GM18517 (cell line): ENCODE results near the gene ZGLP1.

Experiments used
- ATAC-seq: cut with Tn5 transposase; IDR thresholded peaks from one replicate; pipeline ENCODE4 v1.9.1; 2021; ENCODE audit warnings: mild to moderate bottlenecking, moderate library complexity; ENCODE audit not compliant: unreplicated experiment

Gene ZGLP1

DNA sequence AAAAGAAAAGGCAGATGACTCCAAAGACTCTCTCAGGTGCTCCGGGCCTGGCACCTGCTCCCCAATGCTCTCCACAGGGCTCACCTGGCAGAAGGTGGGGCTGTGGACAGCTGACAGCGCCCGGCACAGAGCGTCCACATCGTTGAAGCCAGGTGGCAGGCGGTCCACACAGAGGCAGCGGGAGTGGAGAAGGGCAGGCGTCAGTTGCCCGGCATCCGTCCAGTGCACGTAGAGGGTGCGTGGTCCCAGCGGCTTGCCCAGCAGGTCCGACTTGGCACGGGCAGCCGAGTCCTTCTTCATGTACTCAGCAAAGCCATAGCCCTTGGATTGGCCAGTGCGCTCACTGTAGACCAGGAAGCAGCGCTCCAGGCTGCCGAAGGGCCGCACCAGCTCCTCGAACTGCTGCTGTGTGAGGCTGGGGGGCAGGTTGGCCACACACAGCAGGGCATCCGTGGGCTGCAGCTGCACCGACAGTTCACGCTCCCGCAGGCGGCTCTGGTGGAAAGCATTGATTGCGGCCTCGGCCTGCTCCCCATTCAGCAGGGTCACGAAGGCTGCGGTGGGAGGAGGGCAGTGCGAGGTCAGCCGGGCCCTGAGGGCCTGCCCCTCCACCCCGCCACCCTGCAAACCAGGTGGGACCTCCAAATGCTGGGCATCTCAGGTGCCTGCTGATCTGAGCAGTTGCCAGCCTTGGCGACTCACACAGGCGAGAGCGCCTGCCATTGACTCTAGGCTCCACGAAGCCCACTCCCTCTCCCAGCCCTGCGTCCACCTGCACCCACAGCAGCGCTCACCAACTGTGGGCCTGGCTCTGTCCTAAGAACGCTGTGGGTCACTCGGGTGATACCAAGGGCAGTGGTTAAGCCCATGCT, 19.2 kb upstream of the ZGLP1 start:
- no peak for ATAC-seq

DNA sequence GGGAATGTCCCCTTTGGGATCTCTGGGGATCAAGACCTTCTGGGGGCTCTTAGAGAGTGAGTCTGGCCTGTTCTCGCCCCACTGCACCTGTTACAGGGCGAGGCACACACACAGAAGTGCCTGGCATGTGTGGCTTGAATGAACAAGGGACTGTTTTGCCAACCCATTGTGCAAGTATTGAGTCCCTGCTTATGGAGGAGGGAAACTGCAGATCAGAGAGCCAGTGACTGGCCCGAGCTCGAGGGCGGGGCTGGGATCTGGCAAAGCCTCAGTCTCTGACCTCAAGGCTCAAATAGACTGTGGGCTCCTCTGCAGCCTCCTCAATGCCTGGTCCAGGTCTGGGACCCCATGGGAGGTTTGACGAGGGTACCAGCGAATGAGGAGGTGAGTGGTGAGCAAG, 18.2 kb upstream of the ZGLP1 start:
- ATAC-seq, result no peak

- no peak for ATAC-seq
Observed at GRCh38 chr19:10325732-10326131, 16.1 kb upstream of the ZGLP1 start.

GRCh38 chr19:10321874-10322835, 12.5 kb upstream of the ZGLP1 start:
- no peak for ATAC-seq

DNA sequence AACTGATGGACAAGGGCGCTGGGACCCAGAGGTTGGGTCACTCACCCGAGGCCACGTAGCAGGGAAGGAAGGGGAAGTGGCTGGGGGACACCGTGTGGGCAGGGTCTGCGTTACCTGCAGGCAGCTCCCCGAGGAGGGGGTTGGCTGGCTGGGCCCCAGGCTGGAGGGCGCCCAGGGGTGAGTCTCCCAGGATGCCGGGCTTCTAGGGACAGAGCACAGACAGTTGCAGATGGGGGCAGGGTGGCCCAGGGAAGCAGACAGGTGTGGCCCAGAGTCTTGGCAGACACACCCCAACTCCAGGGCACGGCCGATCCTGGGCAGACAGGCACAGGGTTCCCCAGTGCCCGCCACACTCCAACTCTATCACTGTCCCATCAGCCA, 11.8 kb upstream of the ZGLP1 start:
- ATAC-seq, result no peak

DNA sequence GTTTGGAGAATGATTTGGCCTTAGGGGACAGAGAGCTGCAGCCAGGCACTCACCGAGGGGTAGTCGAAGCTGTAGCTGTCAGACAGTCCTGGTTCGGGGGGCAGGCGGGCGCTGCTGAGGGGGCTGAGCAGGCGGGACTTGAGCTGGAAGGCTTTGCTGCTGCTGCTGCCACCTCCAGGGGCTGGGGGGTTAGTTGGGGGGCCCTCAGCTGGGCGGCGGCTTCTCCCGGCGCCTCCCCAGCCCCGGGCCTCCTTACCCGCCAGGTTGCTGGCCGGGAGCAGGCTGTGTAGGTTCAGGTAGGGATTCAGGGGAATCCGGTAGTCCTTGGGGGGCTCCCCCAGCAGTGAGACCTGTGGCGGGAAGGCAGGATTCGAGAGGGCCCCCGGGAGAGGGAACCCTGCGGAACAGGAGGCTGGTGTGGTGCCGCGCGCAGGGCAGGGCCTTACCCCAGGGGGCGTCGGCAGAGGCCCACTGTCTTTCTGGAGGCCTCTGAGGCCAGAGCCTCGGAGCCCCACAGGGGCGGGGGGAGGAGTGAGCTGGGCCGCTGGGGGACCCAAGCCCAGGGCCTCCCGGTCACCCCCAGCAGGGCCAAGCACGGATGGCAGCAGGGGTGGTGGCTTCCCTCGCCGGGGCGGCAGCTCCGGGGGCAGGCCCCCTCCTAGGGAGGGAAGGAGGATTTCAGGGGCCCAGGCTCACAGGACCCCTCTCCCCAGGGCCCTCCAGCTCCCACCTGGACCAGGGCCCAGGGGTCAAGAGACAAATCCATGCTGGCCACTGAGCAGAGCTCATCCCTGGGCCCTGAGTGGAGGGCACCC, 11.2 kb upstream of the ZGLP1 start:
- no peak for ATAC-seq

GRCh38 chr19:10318807-10319682, 9.4 kb upstream of the ZGLP1 start:
- no peak for ATAC-seq

GRCh38 chr19:10317857-10318462, 8.3 kb upstream of the ZGLP1 start:
- ATAC-seq, result no peak

GRCh38 chr19:10317045-10317856, 7.6 kb upstream of the ZGLP1 start:
- ATAC-seq, result no peak

DNA sequence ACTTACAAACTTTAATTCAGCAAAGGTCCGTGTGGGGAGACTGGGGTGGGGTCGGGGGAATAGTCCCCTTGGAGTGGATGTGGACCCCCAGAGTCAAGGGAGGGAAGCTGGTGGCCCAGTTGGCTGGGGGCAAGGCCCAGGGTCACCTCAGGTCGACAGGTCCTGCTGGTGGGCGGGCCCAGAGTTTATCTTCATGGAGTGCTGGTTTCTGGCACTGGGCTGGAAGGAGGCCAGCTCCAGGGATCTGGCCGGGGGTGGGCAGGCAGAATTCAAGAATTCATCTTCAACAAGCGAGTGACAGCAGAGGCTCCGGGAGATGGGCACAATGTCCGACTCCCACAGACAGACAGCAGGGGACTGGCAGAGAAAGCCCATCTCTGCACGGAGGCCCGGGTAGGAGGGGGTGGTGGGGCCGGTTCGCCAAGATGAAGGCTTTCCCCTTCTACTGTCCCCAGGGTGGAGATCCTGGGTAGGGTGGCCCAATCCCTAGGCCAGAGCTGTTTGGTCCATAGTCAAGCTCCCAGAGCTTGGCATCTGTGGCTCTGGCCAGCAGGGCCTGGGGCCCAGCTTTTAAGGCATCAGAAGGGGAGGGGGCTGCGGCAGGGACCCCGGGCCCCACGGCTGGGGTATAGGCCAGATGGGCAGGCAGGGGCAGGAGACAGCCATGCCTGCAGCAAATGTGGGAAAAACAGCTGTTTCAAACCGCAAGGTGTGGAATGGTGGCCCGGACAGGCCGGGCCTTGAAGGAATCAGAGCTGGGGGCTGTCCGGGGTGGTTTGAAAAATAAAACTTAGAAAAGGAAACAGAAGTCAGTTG, 6.8 kb upstream of the ZGLP1 start:
- no peak for ATAC-seq

DNA sequence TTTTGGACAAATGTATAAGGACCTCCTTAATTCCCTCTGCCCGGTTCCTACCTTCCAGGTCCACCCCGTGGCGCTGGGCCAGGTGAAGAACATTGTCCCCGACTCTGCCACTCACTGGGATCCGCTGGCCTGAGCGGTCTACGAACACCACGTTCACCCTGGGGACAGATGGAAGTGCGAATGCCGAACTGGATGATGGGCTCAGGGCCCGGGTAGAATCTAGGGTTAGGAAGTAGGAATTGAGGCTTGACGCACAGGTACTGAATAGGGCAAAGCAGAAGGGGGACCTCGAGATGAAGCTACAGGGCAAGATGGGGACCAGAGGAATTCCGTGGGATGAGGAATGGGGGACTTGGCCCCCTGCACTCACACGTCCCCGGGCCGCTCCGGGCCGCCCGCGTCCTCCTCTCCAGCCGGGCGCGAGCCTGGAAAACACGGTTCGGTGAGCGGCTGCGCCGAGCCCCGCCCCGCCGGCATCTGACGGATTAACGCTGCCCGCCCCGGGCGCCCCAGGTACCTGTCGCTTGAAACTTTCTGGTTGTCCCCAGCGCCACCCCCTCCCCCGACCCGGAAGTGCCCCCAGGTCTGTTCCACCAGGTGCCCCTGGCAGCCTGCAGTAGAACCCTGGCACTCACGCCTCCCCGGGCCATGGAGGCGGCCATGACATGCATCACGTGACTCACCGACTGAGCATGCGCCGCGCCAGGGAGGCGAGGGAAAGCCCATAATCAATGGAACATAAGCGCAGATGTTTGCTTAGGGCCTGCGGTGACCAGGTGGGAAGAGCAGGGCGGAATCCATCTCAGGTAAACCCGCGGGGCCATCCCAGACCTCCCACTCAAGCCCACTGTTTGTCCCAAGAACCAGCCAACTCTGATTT, 6.0 kb upstream of the ZGLP1 start, which contains the start of gene FDX2:
TSS of gene FDX2 (minus strand) at position 681 of the 880 bp plus-strand sequence. CDS start at position 662, 19 bp downstream.
- ATAC-seq, result no peak

GRCh38 chr19:10306327-10306726, 3.3 kb downstream of the ZGLP1 start:
- no peak for ATAC-seq

DNA sequence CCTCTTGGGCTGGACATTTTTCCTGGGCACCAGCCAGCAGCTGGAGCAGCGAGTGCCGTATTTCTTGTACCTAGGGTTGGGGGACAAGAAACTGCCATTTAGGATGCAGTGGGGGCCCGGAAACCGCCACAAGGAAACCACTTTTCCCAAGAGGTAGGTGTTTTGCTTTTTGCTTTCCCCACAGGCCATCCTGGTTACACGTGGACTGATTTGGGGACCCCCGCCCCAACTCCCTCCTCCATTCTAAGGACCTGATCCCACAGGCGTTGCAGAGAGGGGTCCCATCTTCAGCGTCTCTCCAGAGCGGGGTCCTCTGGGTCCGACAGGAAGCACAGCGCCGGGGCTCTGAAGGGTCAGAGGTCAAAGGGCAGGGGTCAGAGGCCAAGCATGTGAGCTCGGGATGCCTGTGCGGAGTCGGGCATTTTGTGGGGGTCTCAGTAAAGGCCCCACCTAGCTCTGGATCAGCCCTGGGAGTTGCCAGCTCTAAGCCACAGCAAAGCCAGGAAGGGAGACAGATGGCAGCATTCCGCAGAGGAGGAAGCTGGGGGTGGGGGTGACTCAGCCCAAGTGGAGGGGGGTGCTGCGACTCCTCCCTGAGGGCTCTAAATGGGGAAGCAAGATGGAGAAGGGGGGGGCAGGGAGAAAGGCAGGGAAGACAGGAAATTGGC, 4.3 kb downstream of the ZGLP1 start:
- ATAC-seq, result no peak

DNA sequence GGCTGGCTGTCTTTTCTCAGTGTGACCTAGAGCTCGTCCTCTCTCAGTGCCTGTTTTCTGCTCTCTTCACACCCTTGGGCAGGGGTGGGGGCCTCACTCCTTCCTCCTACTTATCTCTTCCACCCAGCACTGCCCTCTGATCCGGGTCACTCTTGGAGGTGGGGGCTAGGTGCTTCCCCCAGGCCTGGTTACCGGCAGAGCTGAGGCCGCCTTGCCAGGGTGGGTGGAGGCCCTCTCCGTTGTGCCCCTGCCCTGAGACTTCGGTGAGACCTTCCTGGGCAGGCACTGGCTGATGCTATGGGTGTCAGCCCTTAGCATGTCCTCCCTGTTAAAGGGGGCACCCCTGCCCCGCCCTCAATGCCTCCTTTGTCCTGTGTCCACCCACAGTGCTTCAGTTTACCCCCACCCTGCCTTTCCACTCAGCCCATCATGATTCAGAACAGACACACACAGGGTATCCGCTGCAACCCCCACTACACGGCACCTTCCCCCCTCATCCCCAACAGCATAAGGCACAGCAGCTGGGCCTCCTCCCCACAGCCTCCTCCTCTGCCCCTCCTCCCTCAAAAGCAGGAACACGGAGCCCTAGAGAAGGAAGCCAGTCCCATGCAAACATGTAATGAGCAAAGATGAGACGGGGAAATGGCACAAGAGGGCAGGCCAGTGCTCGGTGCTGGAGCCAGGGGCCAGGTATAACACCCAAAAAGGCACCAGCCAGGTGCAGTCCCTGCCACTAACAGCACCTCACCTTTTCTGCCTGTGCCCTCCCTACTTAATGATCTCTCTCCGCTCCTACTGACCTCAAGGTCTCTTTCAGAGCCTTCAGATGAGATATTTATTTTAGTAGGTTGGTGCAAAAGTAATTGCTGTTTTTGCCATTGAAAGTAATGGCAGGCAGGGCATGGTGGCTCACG, 9.8 kb downstream of the ZGLP1 start:
- ATAC-seq, result no peak
